ENCODE data around the gene RBMS1.
A peak's percentile ranks its signal among the peaks of the same experiment; 100 is the strongest.

Gene RBMS1

DNA sequence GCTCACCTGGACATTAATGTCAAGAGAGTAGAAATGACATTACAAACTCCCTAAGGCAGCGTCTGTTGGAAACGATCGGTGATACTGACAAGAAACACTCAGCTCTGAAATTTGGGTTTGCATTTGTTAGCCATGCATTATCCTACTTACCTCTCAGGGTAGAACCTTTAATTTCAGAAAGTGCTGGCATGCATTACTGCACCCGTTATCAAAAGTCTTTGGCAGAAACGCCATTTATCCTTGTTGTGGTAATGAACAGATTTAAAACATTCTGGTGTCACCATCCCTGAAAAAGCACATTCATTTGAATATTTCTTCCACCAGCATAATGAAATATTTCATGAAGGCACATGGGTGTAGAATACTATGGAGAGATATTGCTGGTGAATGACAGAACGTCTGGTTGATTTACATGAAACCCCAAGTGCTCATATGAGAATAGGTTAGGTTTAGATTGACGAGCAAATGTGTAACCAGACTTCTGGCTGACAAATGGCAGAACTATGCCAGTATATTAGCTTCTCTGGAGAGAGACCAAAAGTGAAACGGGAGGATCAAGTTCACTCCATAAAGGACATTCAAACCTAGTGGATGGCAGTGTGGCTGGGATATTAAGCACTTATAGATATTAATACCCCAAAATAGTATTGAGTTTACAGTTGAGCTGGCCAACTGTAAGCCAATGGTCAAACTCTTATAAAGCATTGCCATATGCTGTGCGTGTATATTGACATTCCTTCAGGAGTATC lies 240.0 kb downstream of the RBMS1 start:
- ChIA-PET POLR2A (ENCODE audit: low non-redundant PET) (no interaction called here), CTCF (interaction anchor here (0.5 to 0.7 kb wide), 3 partner anchors 130 to 782 kb away, joined by 3 to 4 read pairs (median 3); no protein-coding TSS in a partner anchor)
- TF ChIP-seq, protein P1, sequence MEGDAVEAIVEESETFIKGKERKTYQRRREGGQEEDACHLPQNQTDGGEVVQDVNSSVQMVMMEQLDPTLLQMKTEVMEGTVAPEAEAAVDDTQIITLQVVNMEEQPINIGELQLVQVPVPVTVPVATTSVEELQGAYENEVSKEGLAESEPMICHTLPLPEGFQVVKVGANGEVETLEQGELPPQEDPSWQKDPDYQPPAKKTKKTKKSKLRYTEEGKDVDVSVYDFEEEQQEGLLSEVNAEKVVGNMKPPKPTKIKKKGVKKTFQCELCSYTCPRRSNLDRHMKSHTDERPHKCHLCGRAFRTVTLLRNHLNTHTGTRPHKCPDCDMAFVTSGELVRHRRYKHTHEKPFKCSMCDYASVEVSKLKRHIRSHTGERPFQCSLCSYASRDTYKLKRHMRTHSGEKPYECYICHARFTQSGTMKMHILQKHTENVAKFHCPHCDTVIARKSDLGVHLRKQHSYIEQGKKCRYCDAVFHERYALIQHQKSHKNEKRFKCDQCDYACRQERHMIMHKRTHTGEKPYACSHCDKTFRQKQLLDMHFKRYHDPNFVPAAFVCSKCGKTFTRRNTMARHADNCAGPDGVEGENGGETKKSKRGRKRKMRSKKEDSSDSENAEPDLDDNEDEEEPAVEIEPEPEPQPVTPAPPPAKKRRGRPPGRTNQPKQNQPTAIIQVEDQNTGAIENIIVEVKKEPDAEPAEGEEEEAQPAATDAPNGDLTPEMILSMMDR (conservative IDR thresholded peaks at IDR 0.05; ENCODE audit: low read depth), result no peak
- DNase-seq (ENCODE audit: low spot score), result no peak
- no peak overlapping the region for H3K27ac ChIP-seq

DNA sequence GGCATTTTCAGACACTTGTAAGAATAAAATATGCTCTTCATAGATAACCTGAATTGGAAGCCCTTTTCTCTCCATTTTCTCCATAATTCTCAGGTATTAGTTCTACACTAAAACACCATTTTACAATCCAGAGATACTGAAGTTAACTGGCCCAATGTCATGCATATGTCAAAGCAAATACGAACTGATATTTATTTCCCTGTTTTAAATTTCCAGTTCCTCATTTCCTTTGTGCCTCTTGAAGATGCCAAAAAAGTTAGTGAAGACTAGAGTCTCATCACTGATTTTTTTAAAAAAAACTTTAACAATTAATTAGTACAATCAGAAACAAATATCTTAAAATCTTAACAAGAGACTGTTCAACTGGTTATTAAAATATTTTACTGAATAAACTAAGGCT lies 240.7 kb downstream of the RBMS1 start:
- H3K27ac ChIP-seq, result no peak overlapping the region
- DNase-seq (ENCODE audit: low spot score), result no peak
- ChIA-PET POLR2A (ENCODE audit: low non-redundant PET) (no interaction called here), CTCF (interaction anchor here (0.6 to 1.6 kb wide), 6 partner anchors 8 to 130 kb away, joined by 3 to 14 read pairs (median 4); no protein-coding TSS in a partner anchor)
- TF ChIP-seq, protein P1 (conservative IDR thresholded peaks at IDR 0.05; ENCODE audit: low read depth), result no peak

DNA sequence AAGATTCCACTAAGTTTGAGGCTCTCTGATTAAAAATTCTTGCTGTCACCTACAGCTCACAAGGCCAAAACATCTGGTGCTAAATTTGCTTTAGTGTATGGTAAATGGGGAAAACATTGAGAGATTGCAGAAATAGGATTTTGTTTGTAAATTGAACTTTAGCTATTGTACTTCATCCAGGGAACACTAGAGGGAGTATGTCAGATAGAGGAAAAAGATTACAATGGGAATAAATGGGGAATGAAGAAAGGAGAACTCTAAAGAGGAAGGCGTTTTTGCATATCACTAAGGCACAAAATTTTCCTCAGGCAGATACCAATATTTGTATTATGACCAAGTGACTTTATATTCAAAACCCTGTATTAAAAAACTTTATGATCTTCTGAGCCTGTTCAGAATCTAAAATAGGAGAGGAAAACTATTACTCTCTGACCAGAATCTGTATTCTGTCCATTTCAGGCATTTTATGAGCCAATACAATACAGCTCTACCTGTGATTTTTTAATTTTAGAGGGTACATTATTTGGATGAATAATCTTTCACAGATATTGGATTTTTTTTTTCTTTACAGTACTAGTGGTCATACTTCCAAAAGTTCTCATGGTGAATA lies 241.2 kb downstream of the RBMS1 start:
- TF ChIP-seq, protein P1 (conservative IDR thresholded peaks at IDR 0.05; ENCODE audit: low read depth), result peak; percentile 82
- DNase-seq (ENCODE audit: low spot score), result peak; percentile 55
- no peak overlapping the region for H3K27ac ChIP-seq
- POLR2A ChIA-PET (ENCODE audit: low non-redundant PET), result no interaction called here
- CTCF ChIA-PET, result interaction anchor here (0.6 to 1.6 kb wide), 10 partner anchors 8 to 161 kb away, joined by 3 to 14 read pairs (median 4); no protein-coding TSS in a partner anchor

DNA sequence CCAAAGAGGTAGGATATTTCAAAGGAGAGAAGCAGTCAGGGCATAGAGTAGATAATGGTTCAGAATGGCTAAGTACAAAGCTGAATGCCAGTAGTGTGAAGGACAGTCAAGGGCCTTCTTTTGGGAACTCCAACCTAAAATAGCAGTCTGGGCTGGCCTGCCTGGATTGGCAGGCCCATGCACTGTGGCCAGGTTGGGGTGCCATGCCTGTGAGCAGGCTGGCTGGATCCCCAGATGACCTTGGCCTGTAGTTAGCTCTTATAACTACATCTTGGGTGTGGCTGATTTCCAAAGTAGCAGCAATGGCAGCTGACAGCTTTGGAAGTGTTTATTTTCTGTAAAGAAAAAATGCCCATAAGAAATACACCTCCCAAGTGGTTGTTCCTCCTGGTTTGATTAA lies 242.0 kb downstream of the RBMS1 start:
- CTCF ChIA-PET, result interaction anchor here (0.6 to 1.6 kb wide), 10 partner anchors 9 to 160 kb away, joined by 3 to 14 read pairs (median 4); no protein-coding TSS in a partner anchor
- no peak for DNase-seq (ENCODE audit: low spot score)
- H3K27ac ChIP-seq, result peak overlapping the region; percentile 68
- TF ChIP-seq, protein P1 (conservative IDR thresholded peaks at IDR 0.05; ENCODE audit: low read depth), result no peak
- POLR2A ChIA-PET (ENCODE audit: low non-redundant PET), result no interaction called here

DNA sequence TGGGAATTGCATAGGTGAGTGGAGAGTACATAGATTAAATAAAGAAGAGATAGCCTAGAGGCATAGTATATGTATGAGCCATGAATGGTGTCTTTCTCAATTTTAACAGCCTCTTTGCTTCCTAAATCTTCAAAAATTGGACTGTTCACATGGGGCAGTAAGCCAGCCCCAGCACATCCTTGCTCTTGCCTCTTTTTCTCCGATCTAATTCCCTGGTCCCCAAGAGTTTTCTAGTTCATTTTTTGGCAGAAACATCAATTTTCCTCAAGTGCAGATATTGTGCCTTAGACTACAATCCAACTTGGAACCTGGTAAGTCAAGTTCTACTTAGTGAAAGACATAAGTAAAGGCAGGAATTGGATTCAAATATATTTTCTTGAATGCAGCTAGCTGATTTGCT lies 243.7 kb downstream of the RBMS1 start:
- no peak overlapping the region for H3K27ac ChIP-seq
- ChIA-PET CTCF (interaction anchor here (0.7 kb wide), 1 partner anchor 9 kb away, joined by 3 read pairs; no protein-coding TSS in a partner anchor), POLR2A (ENCODE audit: low non-redundant PET) (no interaction called here)
- TF ChIP-seq, protein P1 (conservative IDR thresholded peaks at IDR 0.05; ENCODE audit: low read depth), result no peak
- no peak for DNase-seq (ENCODE audit: low spot score)

DNA sequence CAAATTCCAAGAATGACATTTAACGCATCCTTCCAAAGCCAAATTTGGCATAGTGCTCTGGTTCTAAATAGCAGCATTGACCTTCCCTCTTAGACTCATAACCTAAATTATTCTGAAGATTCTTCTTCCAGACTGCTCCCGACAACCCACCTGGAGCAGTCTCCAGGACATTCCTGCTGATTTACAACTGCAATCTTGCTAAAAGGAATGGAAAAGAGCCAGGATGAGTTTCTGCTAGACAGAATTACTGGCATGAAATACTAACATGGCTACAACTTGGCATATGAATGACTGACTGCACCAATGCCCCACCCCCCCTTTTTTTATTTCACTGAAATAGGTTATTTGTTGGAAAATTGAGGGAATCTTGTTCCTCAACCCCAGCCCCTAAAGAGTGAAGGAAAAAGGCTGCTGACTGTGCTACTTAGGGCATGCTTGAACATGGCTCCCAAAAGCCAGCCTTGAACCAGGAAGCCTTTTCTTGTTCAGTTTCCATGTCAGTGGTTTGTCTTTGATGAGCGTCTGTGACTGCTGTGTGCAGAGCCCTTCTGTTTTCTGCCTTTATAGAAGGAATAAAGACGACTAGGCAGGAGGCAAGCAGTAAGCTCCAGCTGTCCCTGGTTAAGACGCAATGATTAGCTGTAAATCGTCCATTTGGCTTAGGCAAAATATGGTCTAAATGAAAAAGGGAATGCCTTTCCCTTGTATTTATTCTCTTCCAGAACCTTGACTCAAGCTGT lies 246.1 kb downstream of the RBMS1 start:
- ChIA-PET POLR2A (ENCODE audit: low non-redundant PET) (interaction anchor here (1.0 kb wide), 1 partner anchor 27 kb away, joined by 4 read pairs; no protein-coding TSS in a partner anchor), CTCF (no interaction called here)
- no peak for DNase-seq (ENCODE audit: low spot score)
- no peak overlapping the region; the same call in 1 of the 2 replicates for H3K27ac ChIP-seq
- TF ChIP-seq, protein P1 (conservative IDR thresholded peaks at IDR 0.05; ENCODE audit: low read depth), result no peak

All from RWPE1 (cell line).